K562 (cell line): ENCODE data around the gene DNAJC8. TPM values are rescaled to one million over a fixed set of nuclear protein-coding genes. Genes with fewer than 3 reads are reported as not detected.

Experiments used
- ATAC-seq: fragments of 200-7000 bp; cut with Tn5 transposase; 3 replicates; pipeline ENCODE4 v1.9.1; 2020; ENCODE audit warnings: moderate library complexity
- Bru-seq: library from RNA; stranded (reverse); fragments of 400-500 nt; gene quantifications from one replicate; lab custom pipeline; 2021; lab: Mats Ljungman, UMichigan
- BruChase-seq, 2 experiments: library from RNA; stranded (reverse); fragments of 400-500 nt; gene quantifications; one replicate each; lab custom pipeline; 2021; lab: Mats Ljungman, UMichigan
- BruUV-seq: library from RNA; stranded (reverse); fragments of 400-500 nt; replicated peaks from 2 replicates; lab custom pipeline; 2021; lab: Mats Ljungman, UMichigan
- CTCF ChIA-PET: fragments of 300-600 bp; formaldehyde crosslinking; extraction: SDS; loops from one replicate; lab custom pipeline; 2021; ENCODE audit warnings: low intra/inter-chr PET ratio; lab: Yijun Ruan, JAX
- POLR2A ChIA-PET: fragments of 300-600, 350-650 bp; sonication (Branson Sonifier 250); formaldehyde crosslinking; extraction: SDS; loops from one replicate; lab custom pipeline; 2021; ENCODE audit warnings: antibody characterized with exemption, inconsistent platforms; lab: Yijun Ruan, JAX
- DNase-seq, 4 experiments: peaks; one replicate each; pipeline versions ENCODE4 v3.0.0 to v3.0.0-alpha.2; 2011 to 2018; ENCODE audit warnings: low spot score in 3 of 4, mixed read lengths in 3 of 4; ENCODE audit errors: extremely low read depth in 1 of 4
- FAIRE-seq: peaks from 2 replicates; lab custom pipeline; 2011; peaks lifted over from hg19 to GRCh38; lab: Jason Lieb, UNC
- H2AFZ ChIP-seq: 2 replicates; pipeline ENCODE4 v1.6.0; 2011; ENCODE audit warnings: low read depth, low read length, control low read depth, inconsistent platforms
- H3K27ac ChIP-seq: fragments of 200-600 bp; 3 replicates; pipeline ENCODE4 v1.8.0; 2011; ENCODE audit warnings: low read depth, mild to moderate bottlenecking, control low read depth, inconsistent platforms, low read length, moderate library complexity, mixed read lengths; ENCODE audit errors: extremely low read depth
- H3K27me3 ChIP-seq, 2 experiments: fragments of 300-600 bp in 1 of 2; 2 replicates in 1 of 2; 3 replicates in 1 of 2; pipeline versions ENCODE4 v1.6.0 to v1.8.0; 2011; ENCODE audit warnings: inconsistent platforms in 2 of 2, low read length in 2 of 2, mild to moderate bottlenecking in 1 of 2, mixed read lengths in 1 of 2, moderate library complexity in 1 of 2; ENCODE audit not compliant: control insufficient read depth in 2 of 2, insufficient read depth in 2 of 2
- H3K36me3 ChIP-seq: fragments of 300-600 bp; 3 replicates; pipeline ENCODE4 v1.8.0; 2011; ENCODE audit warnings: mild to moderate bottlenecking, low read length, inconsistent platforms; ENCODE audit not compliant: control insufficient read depth, insufficient read depth
- H3K4me1 ChIP-seq, 2 experiments: fragments of 200-600 bp in 1 of 2; replicated peaks in 1 of 2; 2 replicates in 1 of 2; 3 replicates in 1 of 2; pipeline versions ENCODE4 v1.5.1 to v1.8.0; 2011; ENCODE audit warnings: inconsistent platforms in 2 of 2, low read length in 2 of 2, mild to moderate bottlenecking in 1 of 2, mixed read lengths in 1 of 2, moderate library complexity in 1 of 2; ENCODE audit not compliant: control insufficient read depth in 2 of 2, insufficient read depth in 2 of 2
- H3K4me2 ChIP-seq: 2 replicates; pipeline ENCODE4 v1.6.1; 2011; ENCODE audit warnings: low read length, control low read depth, inconsistent platforms, mixed read lengths; ENCODE audit not compliant: insufficient read depth
- H3K4me3 ChIP-seq: fragments of 200-600 bp; sonication (generic), shearing (Covaris generic); 2 replicates; pipeline ENCODE4 v1.5.1; 2016; ENCODE audit warnings: control low read depth, inconsistent platforms
- H3K79me2 ChIP-seq: fragments of 200-600 bp; 3 replicates; pipeline ENCODE4 v1.8.0; 2011; ENCODE audit warnings: low read length, inconsistent platforms; ENCODE audit not compliant: control insufficient read depth, insufficient read depth
- H3K9ac ChIP-seq, 2 experiments: 2 replicates each; pipeline versions ENCODE4 v1.6.0 to v1.6.1; 2011; ENCODE audit warnings: low read depth in 2 of 2, low read length in 2 of 2, control low read depth in 1 of 2, inconsistent platforms in 1 of 2, mild to moderate bottlenecking in 1 of 2, mixed read lengths in 1 of 2; ENCODE audit not compliant: insufficient read depth in 1 of 2
- H3K9me1 ChIP-seq: one replicate; pipeline ENCODE4 v1.6.0; 2011; ENCODE audit warnings: inconsistent platforms, mild to moderate bottlenecking, low read length, moderate library complexity; ENCODE audit not compliant: control insufficient read depth, insufficient read depth
- H3K9me3 ChIP-seq: replicated peaks from 2 replicates; pipeline ENCODE4 v1.5.1; 2011; ENCODE audit warnings: low read depth, low read length, inconsistent platforms; ENCODE audit not compliant: control insufficient read depth, insufficient read depth
- H4K20me1 ChIP-seq: replicated peaks from 2 replicates; pipeline ENCODE4 v1.6.1; 2011; ENCODE audit warnings: low read length, inconsistent platforms, mixed read lengths; ENCODE audit not compliant: control insufficient read depth, insufficient read depth
- NR2C1 ChIP-seq, 2 experiments: fragments of 450-650 bp; IDR thresholded peaks; 2 replicates each; pipeline ENCODE4 v1.6.1; 2017; ENCODE audit warnings: mild to moderate bottlenecking in 2 of 2, antibody characterized with exemption in 1 of 2, inconsistent platforms in 1 of 2, missing compliant biosample characterization in 1 of 2, missing genetic modification characterization in 1 of 2
- WGBS: fragments of 100-300 bp; shearing (Covaris generic); methylation state at CpG from one replicate; pipeline ENCODE4 v1.1.6; 2016; ENCODE audit warnings: low coverage, mixed read lengths; ENCODE audit not compliant: insufficient coverage; ENCODE audit errors: missing lambda C conversion rate; 5-methylcytosine and 5-hydroxymethylcytosine counted together
- in situ Hi-C: fragments of 300-500 bp; cut with MboI; formaldehyde crosslinking; loops from 4 replicates; pipeline ENCODE4 v1.15.0; 2018; ENCODE audit warnings: inconsistent platforms, mixed read lengths
- intact Hi-C: fragments of 100-400 bp; cut with micrococcal nuclease; formaldehyde crosslinking; loops from 2 replicates; pipeline ENCODE4 v1.14.2; 2022
- long read RNA-seq, 3 experiments: library from polyadenylated mRNA in 2 of 3; library from RNA in 1 of 3; unstranded in 2 of 3; stranded (forward) in 1 of 3; transcript quantifications; one replicate each; pipeline ENCODE4 v2.0.0, GENCODE V29; 2019 to 2022
- polyA minus RNA-seq, 3 experiments: library from RNA; depleted of rRNA, polyadenylated mRNA; stranded (reverse); fragments of >200 nt; gene quantifications; 2 replicates each; pipeline ENCODE4 v1.2.3, GENCODE V29; 2011
- polyA plus RNA-seq, 8 experiments: library from polyadenylated mRNA; depleted of rRNA in 4 of 8; stranded (reverse) in 5 of 8; unstranded in 3 of 8; fragments of >200 nt; fragmentation: Nextera tagmentation in 2 of 8; fragmentation: Illumina TruSeq in 1 of 8; extraction: Ambion mirVana in 2 of 8; extraction: Trizol in 1 of 8; gene quantifications; 2 replicates each; pipeline versions ENCODE4 v1.2.1 to v1.2.3, GENCODE V29; 2011 to 2014; ENCODE audit warnings: inconsistent platforms in 1 of 8, missing spikeins in 1 of 8
- total RNA-seq, 7 experiments: library from RNA; depleted of rRNA in 6 of 7; stranded (reverse); fragments of >200 nt in 6 of 7; fragmentation: Illumina TruSeq in 2 of 7; extraction: Trizol in 2 of 7; gene quantifications; 2 replicates each; pipeline versions ENCODE4 v1.2.1 to v1.2.3, GENCODE V29; 2011 to 2021; ENCODE audit warnings: low replicate concordance in 1 of 7
- TF ChIP-seq, protein P1 (sequence below), 2 experiments: fragments of 450-650 bp; formaldehyde crosslinking in 1 of 2; IDR thresholded peaks; 2 replicates each; pipeline versions ENCODE4 v1.4.0 to v1.6.1; 2014 to 2020; ENCODE audit warnings: mild to moderate bottlenecking in 2 of 2, borderline replicate concordance in 1 of 2, low read depth in 1 of 2

The DNAJC8 gene, protein sequence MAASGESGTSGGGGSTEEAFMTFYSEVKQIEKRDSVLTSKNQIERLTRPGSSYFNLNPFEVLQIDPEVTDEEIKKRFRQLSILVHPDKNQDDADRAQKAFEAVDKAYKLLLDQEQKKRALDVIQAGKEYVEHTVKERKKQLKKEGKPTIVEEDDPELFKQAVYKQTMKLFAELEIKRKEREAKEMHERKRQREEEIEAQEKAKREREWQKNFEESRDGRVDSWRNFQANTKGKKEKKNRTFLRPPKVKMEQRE
- 32.8 and 70.6 TPM in 2 replicates for total RNA-seq (2011; cell fraction: chromatin; rRNA removed; ENCODE audit: low replicate concordance)
- total RNA-seq (2011; cell fraction: nucleolus; rRNA removed): 23.7 and 23.8 TPM in 2 replicates
- 45.8 and 58.7 TPM in 2 replicates for total RNA-seq (2011; cell fraction: nucleoplasm; rRNA removed)
- total RNA-seq (2014; rRNA removed): 132 and 186 TPM in 2 replicates
- 209 and 236 TPM in 2 replicates for total RNA-seq (2014; rRNA removed; fragmentation: Illumina TruSeq; extraction: Trizol)
- 220 and 230 TPM in 2 replicates for total RNA-seq (2015; rRNA removed; fragmentation: Illumina TruSeq; extraction: Trizol)
- total RNA-seq (2021): 143 and 153 TPM in 2 replicates
- 150 and 176 TPM in 2 replicates for polyA plus RNA-seq (2011; rRNA removed)
- 82.1 and 115 TPM in 2 replicates for polyA plus RNA-seq (2011; cell fraction: cytosol; rRNA removed)
- polyA plus RNA-seq (2011; cell fraction: nucleus; rRNA removed): 52.7 and 76.2 TPM in 2 replicates
- polyA plus RNA-seq (2012): 151 and 153 TPM in 2 replicates
- polyA plus RNA-seq (2014; fragmentation: Illumina TruSeq; extraction: Trizol): 279 and 343 TPM in 2 replicates
- polyA plus RNA-seq (2014; fragmentation: Nextera tagmentation; extraction: Ambion mirVana): 100 to 1,000 TPM; 264 to 508 TPM
- 180 and 202 TPM in 2 replicates for polyA plus RNA-seq (2014; rRNA removed)
- polyA minus RNA-seq (2011; rRNA and poly(A)+ RNA removed): 63.9 and 71.8 TPM in 2 replicates
- 25.2 and 30.5 TPM in 2 replicates for polyA minus RNA-seq (2011; cell fraction: cytosol; rRNA and poly(A)+ RNA removed)
- polyA minus RNA-seq (2011; cell fraction: nucleus; rRNA and poly(A)+ RNA removed): 11.4 and 23.2 TPM in 2 replicates
- Bru-seq, nascent RNA: percentile 85 among the genes with signal in this experiment
- percentile 92 among the genes with signal in this experiment for BruChase-seq, experiment 1, labeled RNA remaining after a 2-hour chase
- BruChase-seq, experiment 2, labeled RNA remaining after a 6-hour chase: percentile 92 among the genes with signal in this experiment
- long read RNA-seq, experiment 1, transcript DNAJC8-205 (10 exons, 1,600 nt): minor isoform, 28 of 904 reads
- long read RNA-seq, experiment 1, transcript DNAJC8-201 (9 exons, 1,759 nt): major isoform, 675 of 904 reads
- long read RNA-seq, experiment 1, partial matches to known transcripts: 81 of 904 reads
- long read RNA-seq, experiment 1, other reads (novel, unspliced or antisense): 118 of 904 reads
- long read RNA-seq, experiment 2, transcript DNAJC8-201 (9 exons, 1,759 nt): major isoform, 148 of 244 reads
- long read RNA-seq, experiment 2, partial matches to known transcripts: 29 of 244 reads
- long read RNA-seq, experiment 2, other reads (novel, unspliced or antisense): 64 of 244 reads
- long read RNA-seq, experiment 3, transcript DNAJC8-201 (9 exons, 1,759 nt): major isoform, 189 of 296 reads
- long read RNA-seq, experiment 3, transcript DNAJC8-205 (10 exons, 1,600 nt): minor isoform, 6 of 296 reads
- long read RNA-seq, experiment 3, partial matches to known transcripts: 72 of 296 reads
- long read RNA-seq, experiment 3, other reads (novel, unspliced or antisense): 29 of 296 reads

DNA sequence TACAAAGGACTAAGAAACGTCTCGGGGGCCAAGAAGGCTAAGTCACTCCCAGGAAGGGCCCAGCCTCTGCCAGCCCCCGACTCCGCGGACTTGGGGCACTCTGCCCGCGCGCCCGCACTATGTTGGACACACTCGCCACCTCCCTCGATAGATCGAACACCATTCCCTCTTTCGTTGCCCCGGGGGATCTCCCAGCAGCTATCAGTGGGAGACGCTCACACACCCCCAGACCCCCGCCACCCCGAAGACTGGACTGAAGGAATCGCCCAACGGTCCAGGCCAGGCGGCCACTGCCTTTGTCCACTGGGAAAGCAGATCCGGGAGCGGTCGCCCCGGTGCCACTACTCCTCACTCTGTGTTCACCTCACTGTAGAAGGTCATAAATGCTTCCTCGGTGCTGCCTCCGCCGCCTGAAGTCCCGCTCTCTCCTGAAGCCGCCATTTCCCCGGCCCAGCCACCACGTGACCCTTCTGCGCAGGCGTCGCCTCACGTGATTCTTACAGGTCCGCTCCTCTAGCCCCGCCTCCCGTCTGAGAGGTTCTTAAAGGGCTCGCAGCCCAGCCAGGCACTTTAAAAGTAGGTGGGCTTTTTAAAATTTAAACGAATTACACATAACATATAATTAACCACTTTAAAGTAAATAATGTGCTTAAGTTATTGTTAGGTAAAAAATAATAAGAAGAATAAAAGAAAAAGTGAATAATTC lies at the start of gene DNAJC8:
TSS of gene DNAJC8 (minus strand) at position 472 of the 706 bp plus-strand sequence. CDS start at position 441, 31 bp downstream.
- Histone ChIP-seq H3K4me2 (peak within 1 kb of the TSS; percentile 100), H3K79me2 (peaks cover 69% of the 10 kb centered on the region), H3K4me1 (peaks cover 13 to 33% of the 10 kb centered on the region in 2 experiments), H3K9me1 (peaks cover 3% of the 10 kb centered on the region), H3K9me3 (no peaks in the 10 kb centered on the region), H4K20me1 (peaks cover 6% of the 10 kb centered on the region; the same call in 1 of the 2 replicates), H3K9ac (peak within 1 kb of the TSS; percentile 98), H3K27ac (peak within 1 kb of the TSS; percentile 93), H3K4me3 (peak within 1 kb of the TSS; percentile 97), H2AFZ (peak within 1 kb of the TSS; percentile 81), H3K36me3 (peaks cover 42% of the 10 kb centered on the region), H3K27me3 (no peaks in the 10 kb centered on the region)
- DNase-seq (peak; percentile 92 to 98 (median 94)), ATAC-seq (peak; percentile 73), FAIRE-seq (peak; percentile 80)
- under 1% methylated on average over 40 of the region's 40 CpGs for WGBS
- in situ Hi-C loops (no loop called here), intact Hi-C loops (loop anchor here (10.0 kb wide), 1 partner anchor 412 kb away; the partner anchor contains the start of genes RNU11 and TAF12)
- BruUV-seq: TSS peak; percentile 72
- POLR2A ChIA-PET: interaction anchor here (0.6 to 2.0 kb wide), 10 partner anchors 11 to 1375 kb away, joined by 3 to 8 read pairs (median 4); partner anchors contain the start of genes MED18 and SESN2
- CTCF ChIA-PET: interaction anchor here (0.6 to 0.7 kb wide), 3 partner anchors 118 to 676 kb away, joined by 3 read pairs; no protein-coding TSS in a partner anchor
- peak; percentile 48; the same call in 1 of the 2 replicates for TF ChIP-seq NR2C1 (IDR thresholded peaks at IDR 0.05)
- no peak for TF ChIP-seq NR2C1 (tag; IDR thresholded peaks at IDR 0.05)
- TF ChIP-seq, protein P1, sequence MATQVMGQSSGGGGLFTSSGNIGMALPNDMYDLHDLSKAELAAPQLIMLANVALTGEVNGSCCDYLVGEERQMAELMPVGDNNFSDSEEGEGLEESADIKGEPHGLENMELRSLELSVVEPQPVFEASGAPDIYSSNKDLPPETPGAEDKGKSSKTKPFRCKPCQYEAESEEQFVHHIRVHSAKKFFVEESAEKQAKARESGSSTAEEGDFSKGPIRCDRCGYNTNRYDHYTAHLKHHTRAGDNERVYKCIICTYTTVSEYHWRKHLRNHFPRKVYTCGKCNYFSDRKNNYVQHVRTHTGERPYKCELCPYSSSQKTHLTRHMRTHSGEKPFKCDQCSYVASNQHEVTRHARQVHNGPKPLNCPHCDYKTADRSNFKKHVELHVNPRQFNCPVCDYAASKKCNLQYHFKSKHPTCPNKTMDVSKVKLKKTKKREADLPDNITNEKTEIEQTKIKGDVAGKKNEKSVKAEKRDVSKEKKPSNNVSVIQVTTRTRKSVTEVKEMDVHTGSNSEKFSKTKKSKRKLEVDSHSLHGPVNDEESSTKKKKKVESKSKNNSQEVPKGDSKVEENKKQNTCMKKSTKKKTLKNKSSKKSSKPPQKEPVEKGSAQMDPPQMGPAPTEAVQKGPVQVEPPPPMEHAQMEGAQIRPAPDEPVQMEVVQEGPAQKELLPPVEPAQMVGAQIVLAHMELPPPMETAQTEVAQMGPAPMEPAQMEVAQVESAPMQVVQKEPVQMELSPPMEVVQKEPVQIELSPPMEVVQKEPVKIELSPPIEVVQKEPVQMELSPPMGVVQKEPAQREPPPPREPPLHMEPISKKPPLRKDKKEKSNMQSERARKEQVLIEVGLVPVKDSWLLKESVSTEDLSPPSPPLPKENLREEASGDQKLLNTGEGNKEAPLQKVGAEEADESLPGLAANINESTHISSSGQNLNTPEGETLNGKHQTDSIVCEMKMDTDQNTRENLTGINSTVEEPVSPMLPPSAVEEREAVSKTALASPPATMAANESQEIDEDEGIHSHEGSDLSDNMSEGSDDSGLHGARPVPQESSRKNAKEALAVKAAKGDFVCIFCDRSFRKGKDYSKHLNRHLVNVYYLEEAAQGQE (IDR thresholded peaks at IDR 0.05; ENCODE audit: borderline replicate concordance): peak; percentile 96
- TF ChIP-seq, protein P1 (CRISPR knock-in tag; IDR thresholded peaks at IDR 0.05; ENCODE audit: low read depth): no peak
